Liver (tissue), 3 donors: Measurements from ENCODE around the gene COL24A1.

ENCODE experiments used
- RAD21 ChIP-seq, 2 donors: IDR thresholded peaks; 2 replicates each; pipeline ENCODE4 v1.6.1; 2016; ENCODE audit warnings: antibody characterized with exemption in 2 of 2, mild to moderate bottlenecking in 2 of 2
- TF ChIP-seq, protein P1 (sequence below): fragments of 150-350 bp; IDR thresholded peaks from 2 replicates; pipeline ENCODE4 v1.5.1; 2017; ENCODE audit warnings: improper control_type of control experiment, low read depth, low read length; ENCODE audit not compliant: missing input control
- TF ChIP-seq, protein P2 (sequence below): IDR thresholded peaks from 2 replicates; pipeline ENCODE4 v1.6.1; 2016; ENCODE audit warnings: antibody characterized with exemption
- donor health status: healthy.
- donor health status: healthy.

DNA sequence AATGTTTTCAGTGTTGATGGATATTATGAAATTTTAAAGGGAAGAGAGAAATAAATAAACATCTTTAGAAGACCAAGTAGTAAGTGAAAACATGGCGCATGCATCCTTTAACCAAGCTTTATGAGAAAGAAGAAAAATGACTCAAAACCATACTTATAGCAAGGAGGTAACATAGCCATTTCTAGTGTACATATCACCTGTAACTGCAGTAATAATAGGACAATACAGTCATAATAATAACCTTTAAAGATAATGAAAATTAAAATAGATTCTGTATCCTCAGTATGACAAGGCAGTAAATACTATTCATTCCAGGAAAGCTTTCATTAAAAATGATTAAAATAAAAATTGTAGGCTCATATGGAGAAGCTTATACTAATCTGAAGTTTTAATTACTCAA lies 141.2 kb downstream of the COL24A1 start:
- TF ChIP-seq, protein P1, sequence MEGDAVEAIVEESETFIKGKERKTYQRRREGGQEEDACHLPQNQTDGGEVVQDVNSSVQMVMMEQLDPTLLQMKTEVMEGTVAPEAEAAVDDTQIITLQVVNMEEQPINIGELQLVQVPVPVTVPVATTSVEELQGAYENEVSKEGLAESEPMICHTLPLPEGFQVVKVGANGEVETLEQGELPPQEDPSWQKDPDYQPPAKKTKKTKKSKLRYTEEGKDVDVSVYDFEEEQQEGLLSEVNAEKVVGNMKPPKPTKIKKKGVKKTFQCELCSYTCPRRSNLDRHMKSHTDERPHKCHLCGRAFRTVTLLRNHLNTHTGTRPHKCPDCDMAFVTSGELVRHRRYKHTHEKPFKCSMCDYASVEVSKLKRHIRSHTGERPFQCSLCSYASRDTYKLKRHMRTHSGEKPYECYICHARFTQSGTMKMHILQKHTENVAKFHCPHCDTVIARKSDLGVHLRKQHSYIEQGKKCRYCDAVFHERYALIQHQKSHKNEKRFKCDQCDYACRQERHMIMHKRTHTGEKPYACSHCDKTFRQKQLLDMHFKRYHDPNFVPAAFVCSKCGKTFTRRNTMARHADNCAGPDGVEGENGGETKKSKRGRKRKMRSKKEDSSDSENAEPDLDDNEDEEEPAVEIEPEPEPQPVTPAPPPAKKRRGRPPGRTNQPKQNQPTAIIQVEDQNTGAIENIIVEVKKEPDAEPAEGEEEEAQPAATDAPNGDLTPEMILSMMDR = no peak
- TF ChIP-seq RAD21 (IDR thresholded peaks at IDR 0.05) = no peak
- TF ChIP-seq, protein P2, sequence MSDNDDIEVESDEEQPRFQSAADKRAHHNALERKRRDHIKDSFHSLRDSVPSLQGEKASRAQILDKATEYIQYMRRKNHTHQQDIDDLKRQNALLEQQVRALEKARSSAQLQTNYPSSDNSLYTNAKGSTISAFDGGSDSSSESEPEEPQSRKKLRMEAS = no peak
